Fibroblast of the aortic adventitia (primary cell): ENCODE measurements around the gene SRP19. TPM values are rescaled to one million over a fixed set of nuclear protein-coding genes. Genes with fewer than 3 reads are reported as not detected.
"Not testable (repeated sequence)": the region's sequence is repeated elsewhere in the genome, so short reads cannot be mapped to it uniquely, and the experiment has no call there.

Source experiments
- DNase-seq: peaks from one replicate; pipeline ENCODE4 v3.0.0-alpha.2; 2010; ENCODE audit warnings: low read depth
- H3K4me3 ChIP-seq: 2 replicates; pipeline ENCODE4 v1.5.1; 2011; ENCODE audit warnings: low read depth, mild to moderate bottlenecking, control low read depth, low read length, moderate library complexity
- total RNA-seq: library from RNA; depleted of rRNA; stranded (reverse); fragments of >200 nt; gene quantifications from 2 replicates; pipeline ENCODE4 v1.2.3, GENCODE V29; 2012; ENCODE audit warnings: low replicate concordance
- TF ChIP-seq, protein P1 (sequence below): IDR thresholded peaks from 2 replicates; pipeline ENCODE4 v1.5.1; 2011; ENCODE audit warnings: mild to moderate bottlenecking, low read length, control low read depth, inconsistent platforms; ENCODE audit not compliant: insufficient read depth

Gene SRP19
- total RNA-seq, 1 donor: 88.2 TPM

DNA sequence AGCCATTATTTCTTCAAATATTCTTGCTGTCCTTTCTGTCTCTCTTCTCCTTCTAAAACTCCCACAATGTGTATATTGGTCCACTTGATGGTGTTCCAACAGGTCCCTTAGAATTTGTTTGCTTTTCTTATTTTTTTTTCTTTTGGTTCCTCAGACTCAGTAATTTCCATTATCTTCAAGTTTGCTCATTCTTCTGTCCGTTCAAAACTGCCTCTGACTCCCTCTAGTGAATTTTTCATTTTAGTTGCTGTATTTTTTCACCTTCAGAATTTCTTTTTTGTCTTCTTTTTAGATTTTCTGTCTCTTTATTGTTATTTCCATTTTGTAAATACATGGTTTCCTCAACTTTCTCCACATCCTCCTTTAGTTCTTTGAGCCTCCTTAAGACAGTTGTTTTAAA is 6.4 kb upstream of the SRP19 start:
- DNase-seq: no peak
- H3K4me3 ChIP-seq: no peak overlapping the region
- TF ChIP-seq, protein P1, sequence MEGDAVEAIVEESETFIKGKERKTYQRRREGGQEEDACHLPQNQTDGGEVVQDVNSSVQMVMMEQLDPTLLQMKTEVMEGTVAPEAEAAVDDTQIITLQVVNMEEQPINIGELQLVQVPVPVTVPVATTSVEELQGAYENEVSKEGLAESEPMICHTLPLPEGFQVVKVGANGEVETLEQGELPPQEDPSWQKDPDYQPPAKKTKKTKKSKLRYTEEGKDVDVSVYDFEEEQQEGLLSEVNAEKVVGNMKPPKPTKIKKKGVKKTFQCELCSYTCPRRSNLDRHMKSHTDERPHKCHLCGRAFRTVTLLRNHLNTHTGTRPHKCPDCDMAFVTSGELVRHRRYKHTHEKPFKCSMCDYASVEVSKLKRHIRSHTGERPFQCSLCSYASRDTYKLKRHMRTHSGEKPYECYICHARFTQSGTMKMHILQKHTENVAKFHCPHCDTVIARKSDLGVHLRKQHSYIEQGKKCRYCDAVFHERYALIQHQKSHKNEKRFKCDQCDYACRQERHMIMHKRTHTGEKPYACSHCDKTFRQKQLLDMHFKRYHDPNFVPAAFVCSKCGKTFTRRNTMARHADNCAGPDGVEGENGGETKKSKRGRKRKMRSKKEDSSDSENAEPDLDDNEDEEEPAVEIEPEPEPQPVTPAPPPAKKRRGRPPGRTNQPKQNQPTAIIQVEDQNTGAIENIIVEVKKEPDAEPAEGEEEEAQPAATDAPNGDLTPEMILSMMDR: no peak

DNA sequence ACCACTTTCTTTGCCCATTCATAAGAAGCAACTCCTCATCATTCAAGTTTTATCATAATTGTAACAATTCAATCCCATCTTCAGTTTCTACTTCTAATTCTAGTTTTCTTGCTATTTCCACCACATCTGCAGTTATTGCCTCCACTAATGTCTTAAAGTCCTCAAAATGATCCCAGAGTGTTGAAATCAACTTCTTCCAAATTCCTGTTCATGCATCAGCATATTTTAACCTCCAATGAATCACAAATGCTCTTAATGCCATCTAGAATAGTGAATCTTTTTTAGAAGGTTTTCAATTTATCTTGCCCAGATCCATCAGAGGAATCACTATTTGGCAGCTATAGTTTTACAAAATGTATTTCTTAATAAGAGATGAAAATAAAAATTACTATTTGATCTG is 3.2 kb upstream of the SRP19 start:
- TF ChIP-seq, protein P1: no peak
- no peak for DNase-seq
- H3K4me3 ChIP-seq: no peak overlapping the region

- peak overlapping the region; percentile 73 for H3K4me3 ChIP-seq
- DNase-seq: not testable (repeated sequence)
Measured at GRCh38 chr5:112860571-112860928, 537 bp upstream of the SRP19 start.

- TF ChIP-seq, protein P1: no peak
- DNase-seq: peak; percentile 17
- peak overlapping the region; percentile 97 for H3K4me3 ChIP-seq
Measured at GRCh38 chr5:112861638-112861985, 525 bp downstream of the SRP19 start.

GRCh38 chr5:112862085-112862484 is 998 bp downstream of the SRP19 start:
- H3K4me3 ChIP-seq: peak overlapping the region; percentile 97
- TF ChIP-seq, protein P1: no peak
- no peak for DNase-seq

- DNase-seq: no peak
- H3K4me3 ChIP-seq: no peak overlapping the region
- TF ChIP-seq, protein P1: no peak
Measured at GRCh38 chr5:112863549-112863948, 2.5 kb downstream of the SRP19 start.

GRCh38 chr5:112865128-112865527 is 4.0 kb downstream of the SRP19 start:
- TF ChIP-seq, protein P1: no peak
- DNase-seq: no peak
- no peak overlapping the region for H3K4me3 ChIP-seq
